Stomach (tissue), 9 donors: Measurements from ENCODE around the gene CLIC5. TPM values are rescaled to one million over a fixed set of nuclear protein-coding genes. Genes with fewer than 3 reads are reported as not detected.

Source experiments
- DNase-seq, 2 donors: peaks; one replicate each; pipeline versions ENCODE4 v3.0.0 to v3.0.0-alpha.2; 2013 to 2019
- H3K27ac ChIP-seq, 5 donors: fragments of 200-600 bp in 4 of 5; sonication (generic) in 4 of 5; one replicate each; pipeline ENCODE4 v1.5.1; 2013 to 2019; ENCODE audit warnings: mild to moderate bottlenecking in 1 of 5, moderate library complexity in 1 of 5
- H3K27me3 ChIP-seq, 3 donors: fragments of 200-600 bp; sonication (generic); one replicate each; pipeline ENCODE4 v1.5.1; 2017 to 2019; ENCODE audit warnings: mixed run types in 1 of 3
- H3K36me3 ChIP-seq, 4 donors: fragments of 200-600 bp; sonication (generic); 1 replicate in 3 of 4; 2 replicates in 1 of 4; pipeline ENCODE4 v1.5.1; 2016 to 2019
- H3K4me1 ChIP-seq, 4 donors: fragments of 200-600 bp; sonication (generic); one replicate each; pipeline ENCODE4 v1.5.1; 2016 to 2019
- H3K4me3 ChIP-seq, 4 donors: fragments of 200-600 bp; sonication (generic) in 3 of 4; one replicate each; pipeline ENCODE4 v1.5.1; 2016 to 2019; ENCODE audit warnings: mild to moderate bottlenecking in 1 of 4
- H3K9me3 ChIP-seq, 4 donors: fragments of 200-600 bp; sonication (generic); one replicate each; pipeline ENCODE4 v1.5.1; 2016 to 2019
- EP300 ChIP-seq: sonication (generic); formaldehyde crosslinking; IDR thresholded peaks from one replicate; pipeline ENCODE4 v1.6.1; 2017; ENCODE audit warnings: antibody characterized with exemption
- POLR2A ChIP-seq, 4 donors: fragments of 450-650 bp; IDR thresholded peaks; one replicate each; pipeline ENCODE4 v1.6.1; 2016; ENCODE audit warnings: antibody characterized with exemption in 4 of 4, control low read depth in 2 of 4, mild to moderate bottlenecking in 1 of 4, moderate library complexity in 1 of 4
- POLR2AphosphoS5 ChIP-seq, 3 donors: sonication (generic); formaldehyde crosslinking; IDR thresholded peaks; one replicate each; pipeline ENCODE4 v1.6.1; 2016; ENCODE audit warnings: antibody characterized with exemption in 3 of 3
- WGBS, 5 donors: extraction: QIAGEN DNeasy Blood & Tissue Kit in 3 of 5; methylation state at CpG; one replicate each; pipeline versions ENCODE4 v1.1.5 to v1.1.7; 2013 to 2018; 5-methylcytosine and 5-hydroxymethylcytosine counted together
- intact Hi-C: fragments of 100-400 bp; cut with DNase I; formaldehyde crosslinking; loops from one replicate; pipeline ENCODE4 v1.15.1; 2023; ENCODE audit warnings: low total_unique reads
- polyA plus RNA-seq, 3 donors: library from polyadenylated mRNA; stranded (reverse); fragments of 200-250 nt; gene quantifications; one replicate each; pipeline ENCODE4 v1.2.3, GENCODE V29; 2013
- total RNA-seq, 5 donors: library from RNA; depleted of rRNA; stranded (reverse); fragments of >200 nt; gene quantifications; one replicate each; pipeline versions ENCODE4 v1.1.0 to v1.2.3, GENCODE V29; 2014 to 2016
- TF ChIP-seq, protein P1 (sequence below), 7 experiments: fragments of 450-650 bp in 4 of 7; fragments of 200-600 bp in 3 of 7; sonication (generic) in 3 of 7; IDR thresholded peaks; one replicate each; pipeline ENCODE4 v1.5.1; 2016 to 2019; ENCODE audit warnings: antibody characterized with exemption in 7 of 7, control low read depth in 2 of 7, mild to moderate bottlenecking in 1 of 7
- donor health status: healthy with polysubstance abuse.
- donor health status: Bipolar disorder and iron deficiency.
- donor health status: healthy.

Gene CLIC5
- total and polyA plus RNA-seq, 8 donors = 0.19 to 30.4 (median 2.0) TPM; not detected in 1

DNA sequence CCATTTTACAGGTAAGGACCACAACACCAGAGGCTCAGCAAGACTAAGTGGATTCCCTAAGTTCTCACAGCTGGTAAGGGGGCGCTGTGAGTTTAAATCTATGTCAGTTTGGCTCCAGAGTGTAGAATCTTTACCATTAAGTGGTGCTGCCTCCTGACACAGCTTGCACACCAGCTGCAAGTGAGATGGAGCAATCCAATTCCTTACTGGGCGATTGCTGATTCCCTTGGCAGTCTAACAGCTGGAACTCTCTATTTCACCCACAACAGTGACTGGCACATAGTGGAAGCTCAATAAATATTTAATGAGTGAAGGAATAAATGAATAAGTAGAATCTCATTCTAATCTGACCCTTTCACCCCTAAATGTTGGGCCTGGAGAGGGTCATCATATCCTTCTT is 176.7 kb downstream of the CLIC5 start:
- Histone ChIP-seq H3K36me3 (no peaks in the 10 kb centered on the region), H3K4me1 (no peaks in the 10 kb centered on the region), H3K9me3 (no peaks in the 10 kb centered on the region), H3K4me3 (no peak overlapping the region), H3K27ac (no peak overlapping the region), H3K27me3 (no peaks in the 10 kb centered on the region)
- 51 to 86% (median 80%) methylated on average over 2 of the region's 2 CpGs for WGBS, 5 donors
- intact Hi-C loops = no loop called here
- DNase-seq = no peak
- TF ChIP-seq, protein P1, sequence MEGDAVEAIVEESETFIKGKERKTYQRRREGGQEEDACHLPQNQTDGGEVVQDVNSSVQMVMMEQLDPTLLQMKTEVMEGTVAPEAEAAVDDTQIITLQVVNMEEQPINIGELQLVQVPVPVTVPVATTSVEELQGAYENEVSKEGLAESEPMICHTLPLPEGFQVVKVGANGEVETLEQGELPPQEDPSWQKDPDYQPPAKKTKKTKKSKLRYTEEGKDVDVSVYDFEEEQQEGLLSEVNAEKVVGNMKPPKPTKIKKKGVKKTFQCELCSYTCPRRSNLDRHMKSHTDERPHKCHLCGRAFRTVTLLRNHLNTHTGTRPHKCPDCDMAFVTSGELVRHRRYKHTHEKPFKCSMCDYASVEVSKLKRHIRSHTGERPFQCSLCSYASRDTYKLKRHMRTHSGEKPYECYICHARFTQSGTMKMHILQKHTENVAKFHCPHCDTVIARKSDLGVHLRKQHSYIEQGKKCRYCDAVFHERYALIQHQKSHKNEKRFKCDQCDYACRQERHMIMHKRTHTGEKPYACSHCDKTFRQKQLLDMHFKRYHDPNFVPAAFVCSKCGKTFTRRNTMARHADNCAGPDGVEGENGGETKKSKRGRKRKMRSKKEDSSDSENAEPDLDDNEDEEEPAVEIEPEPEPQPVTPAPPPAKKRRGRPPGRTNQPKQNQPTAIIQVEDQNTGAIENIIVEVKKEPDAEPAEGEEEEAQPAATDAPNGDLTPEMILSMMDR (IDR thresholded peaks at IDR 0.05) = no peak
- TF ChIP-seq POLR2AphosphoS5 (IDR thresholded peaks at IDR 0.05) (no peak), POLR2A (IDR thresholded peaks at IDR 0.05) (no peak), EP300 (no peak)

DNA sequence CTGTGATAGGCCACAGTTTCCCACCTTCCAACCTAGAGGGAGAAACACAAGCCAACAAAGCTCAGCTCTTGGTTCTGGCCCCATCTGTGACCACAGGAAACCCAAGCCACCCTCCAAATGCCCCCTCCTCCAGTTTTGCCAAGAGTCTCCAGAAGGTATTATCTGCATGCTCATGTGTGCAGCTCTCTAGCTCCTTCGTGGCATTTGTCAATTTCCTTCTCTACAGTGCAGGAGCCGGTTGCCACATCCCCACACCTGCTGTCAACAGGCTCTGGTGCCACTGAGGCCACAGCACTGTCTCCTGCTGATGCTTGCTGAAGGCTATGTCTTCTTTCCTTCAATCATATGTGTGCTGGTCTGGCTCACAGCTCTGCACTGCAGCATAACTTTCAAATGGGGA is 177.2 kb downstream of the CLIC5 start:
- Histone ChIP-seq H3K9me3 (no peaks in the 10 kb centered on the region), H3K4me3 (no peak overlapping the region), H3K4me1 (no peaks in the 10 kb centered on the region), H3K36me3 (no peaks in the 10 kb centered on the region), H3K27ac (no peak overlapping the region), H3K27me3 (no peaks in the 10 kb centered on the region)
- 53 to 81% (median 75%) methylated on average over 2 of the region's 2 CpGs for WGBS, 5 donors
- intact Hi-C loops = no loop called here
- no peak for TF ChIP-seq POLR2AphosphoS5 (IDR thresholded peaks at IDR 0.05)
- no peak for TF ChIP-seq POLR2A (IDR thresholded peaks at IDR 0.05)
- no peak for TF ChIP-seq EP300
- TF ChIP-seq, protein P1 (IDR thresholded peaks at IDR 0.05) = no peak
- DNase-seq = no peak

DNA sequence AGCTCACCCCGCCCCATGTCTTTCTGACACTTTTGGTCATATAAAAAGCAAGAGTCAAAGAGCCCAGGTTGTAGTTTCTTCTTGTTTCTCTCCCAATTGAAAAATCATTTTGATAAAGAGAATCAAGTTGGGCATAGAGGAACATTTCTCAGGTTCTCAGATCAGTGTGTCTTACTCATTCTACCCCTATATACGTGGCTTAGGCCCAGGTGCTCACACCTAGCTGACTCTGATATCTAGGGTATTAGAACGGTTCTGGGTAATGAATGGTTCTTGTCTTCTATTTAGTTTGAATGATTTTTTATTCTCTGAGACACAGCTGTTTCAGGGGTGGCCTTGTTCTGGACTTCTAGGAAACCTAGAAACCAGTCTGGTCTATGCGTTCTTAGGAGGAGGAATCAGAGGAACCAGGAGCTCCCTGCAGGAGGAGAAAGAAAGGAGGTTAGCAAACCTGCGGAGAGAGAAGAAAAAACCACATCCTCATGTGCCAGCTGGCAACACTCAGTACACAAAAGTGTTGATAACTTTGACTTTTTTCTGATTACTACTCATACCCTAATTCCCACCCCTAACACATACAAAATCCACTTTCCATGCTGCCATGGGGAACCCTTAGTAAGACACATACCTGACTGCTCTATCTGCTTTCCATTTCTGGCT is 178.0 kb downstream of the CLIC5 start:
- Histone ChIP-seq H3K27ac (no peak overlapping the region), H3K36me3 (no peaks in the 10 kb centered on the region), H3K27me3 (no peaks in the 10 kb centered on the region), H3K4me3 (no peak overlapping the region), H3K4me1 (no peaks in the 10 kb centered on the region), H3K9me3 (no peaks in the 10 kb centered on the region)
- DNase-seq = no peak
- intact Hi-C loops = no loop called here
- 42 to 66% (median 50%) methylated on average over 5 of the region's 5 CpGs for WGBS, 5 donors
- TF ChIP-seq POLR2A (IDR thresholded peaks at IDR 0.05) = no peak
- no peak for TF ChIP-seq POLR2AphosphoS5 (IDR thresholded peaks at IDR 0.05)
- TF ChIP-seq, protein P1 (IDR thresholded peaks at IDR 0.05) = no peak
- no peak for TF ChIP-seq EP300

DNA sequence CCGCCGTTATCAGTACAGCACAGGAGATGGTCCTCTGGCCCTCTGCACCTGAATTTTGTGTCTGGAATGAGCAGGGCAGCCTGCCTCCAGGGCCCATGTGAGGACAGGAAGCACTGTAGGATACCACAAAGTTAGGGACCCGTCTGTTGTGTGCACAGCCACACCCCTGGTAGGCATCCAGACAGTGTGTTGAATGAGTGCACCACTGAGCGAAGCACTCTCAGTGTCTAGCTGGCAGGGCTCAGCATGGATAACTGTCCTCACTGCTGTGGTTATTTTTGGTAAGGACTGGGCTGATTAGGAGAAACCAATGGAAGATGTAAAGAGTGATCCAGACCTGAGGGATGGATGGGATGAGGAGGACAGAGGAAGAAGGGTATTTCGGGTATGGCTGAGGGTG is 178.7 kb downstream of the CLIC5 start:
- H3K27me3 ChIP-seq = no peaks in the 10 kb centered on the region
- no peaks in the 10 kb centered on the region for H3K4me1 ChIP-seq
- H3K4me3 ChIP-seq = no peak overlapping the region
- intact Hi-C loops = no loop called here
- no peaks in the 10 kb centered on the region for H3K9me3 ChIP-seq
- DNase-seq = no peak
- no peak overlapping the region for H3K27ac ChIP-seq
- 80 to 87% (median 84%) methylated on average over 5 of the region's 5 CpGs for WGBS, 5 donors
- no peak for TF ChIP-seq POLR2AphosphoS5 (IDR thresholded peaks at IDR 0.05)
- TF ChIP-seq EP300 = no peak
- TF ChIP-seq, protein P1 (IDR thresholded peaks at IDR 0.05) = no peak
- no peaks in the 10 kb centered on the region for H3K36me3 ChIP-seq
